Amniotic stem cell (primary cell): Measurements from ENCODE around the gene GPR180.
A peak's percentile ranks its signal among the peaks of the same experiment; 100 is the strongest.

Experiments
- DNase-seq: peaks from one replicate; lab custom pipeline; 2025; lab: John Stamatoyannopoulos, UW

The GPR180 gene

GRCh38 chr13:94601446-94602431 is at the start of gene GPR180:
Gene GPR180, plus strand, starts transcription at chr13:94601857. Its CDS starts 71 bp downstream, at chr13:94601928.
- peak; percentile 99 for DNase-seq

- DNase-seq: no peak
Observed at GRCh38 chr13:94552095-94552494, 49.6 kb upstream of the GPR180 start.

GRCh38 chr13:94553766-94554165 is 47.9 kb upstream of the GPR180 start:
- DNase-seq: no peak

- DNase-seq: no peak
Observed at GRCh38 chr13:94556041-94556440, 45.6 kb upstream of the GPR180 start.

GRCh38 chr13:94556621-94557020 is 45.0 kb upstream of the GPR180 start:
- no peak for DNase-seq

GRCh38 chr13:94557684-94558235 is 43.9 kb upstream of the GPR180 start:
- no peak for DNase-seq

GRCh38 chr13:94558716-94559115 is 42.9 kb upstream of the GPR180 start:
- no peak for DNase-seq

GRCh38 chr13:94559222-94559795 is 42.3 kb upstream of the GPR180 start:
- no peak for DNase-seq

GRCh38 chr13:94560116-94560515 is 41.5 kb upstream of the GPR180 start:
- DNase-seq: no peak

- no peak for DNase-seq
Observed at GRCh38 chr13:94561126-94561525, 40.5 kb upstream of the GPR180 start.

GRCh38 chr13:94567581-94567980 is 34.1 kb upstream of the GPR180 start:
- no peak for DNase-seq

GRCh38 chr13:94568443-94568842 is 33.2 kb upstream of the GPR180 start:
- DNase-seq: no peak

GRCh38 chr13:94569615-94570014 is 32.0 kb upstream of the GPR180 start:
- no peak for DNase-seq

- no peak for DNase-seq
Observed at GRCh38 chr13:94579063-94579462, 22.6 kb upstream of the GPR180 start.

GRCh38 chr13:94583926-94584325 is 17.7 kb upstream of the GPR180 start:
- DNase-seq: no peak

GRCh38 chr13:94585543-94586101 is 16.0 kb upstream of the GPR180 start:
- DNase-seq: no peak

- no peak for DNase-seq
Observed at GRCh38 chr13:94586371-94586770, 15.3 kb upstream of the GPR180 start.

- no peak for DNase-seq
Observed at GRCh38 chr13:94588541-94588940, 13.1 kb upstream of the GPR180 start.

- no peak for DNase-seq
Observed at GRCh38 chr13:94590744-94591143, 10.9 kb upstream of the GPR180 start.

GRCh38 chr13:94595001-94595949 is 6.4 kb upstream of the GPR180 start:
- DNase-seq: no peak

GRCh38 chr13:94595950-94596574 is 5.6 kb upstream of the GPR180 start, which contains the start of gene TGDS:
Gene TGDS, minus strand, starts transcription at chr13:94596152. Its CDS starts 16 bp downstream, at chr13:94596136.
- DNase-seq: peak; percentile 72
